Suprapubic skin (tissue), 4 donors: ENCODE results near the gene TBXAS1. TPM values are rescaled to one million over a fixed set of nuclear protein-coding genes. Genes with fewer than 3 reads are reported as not detected.

Experiments used
- DNase-seq, 2 donors: peaks; one replicate each; pipeline ENCODE4 v3.0.0-alpha.2; 2019; ENCODE audit warnings: low spot score in 2 of 2
- H3K27ac ChIP-seq: fragments of 200-600 bp; sonication (generic); one replicate; pipeline ENCODE4 v1.5.1; 2019
- H3K27me3 ChIP-seq: fragments of 200-600 bp; sonication (generic); one replicate; pipeline ENCODE4 v1.5.1; 2019
- H3K36me3 ChIP-seq: fragments of 200-600 bp; sonication (generic); one replicate; pipeline ENCODE4 v1.5.1; 2019
- H3K4me1 ChIP-seq: fragments of 200-600 bp; sonication (generic); one replicate; pipeline ENCODE4 v1.5.1; 2019
- H3K4me3 ChIP-seq: fragments of 200-600 bp; sonication (generic); one replicate; pipeline ENCODE4 v1.5.1; 2019; ENCODE audit warnings: mild to moderate bottlenecking
- H3K9me3 ChIP-seq: fragments of 200-600 bp; sonication (generic); one replicate; pipeline ENCODE4 v1.5.1; 2019
- EP300 ChIP-seq: sonication (generic); formaldehyde crosslinking; IDR thresholded peaks from one replicate; pipeline ENCODE4 v1.6.1; 2017; ENCODE audit warnings: antibody characterized with exemption
- POLR2A ChIP-seq, 2 donors: fragments of 450-650 bp; IDR thresholded peaks; one replicate each; pipeline ENCODE4 v1.6.1; 2017; ENCODE audit warnings: antibody characterized with exemption in 2 of 2, mild to moderate bottlenecking in 2 of 2, moderate library complexity in 2 of 2
- POLR2AphosphoS5 ChIP-seq, 3 donors: sonication (generic); formaldehyde crosslinking; IDR thresholded peaks; one replicate each; pipeline ENCODE4 v1.6.1; 2017; ENCODE audit warnings: antibody characterized with exemption in 3 of 3
- WGBS: methylation state at CpG from one replicate; pipeline ENCODE4 v1.1.5; 2018; 5-methylcytosine and 5-hydroxymethylcytosine counted together
- total RNA-seq, 4 donors: library from RNA; depleted of rRNA; stranded (reverse); fragments of >200 nt; gene quantifications; one replicate each; pipeline ENCODE4 v1.1.0, GENCODE V29; 2016
- TF ChIP-seq, protein P1 (sequence below), 2 donors: fragments of 200-600 bp in 1 of 2; fragments of 450-650 bp in 1 of 2; sonication (generic) in 1 of 2; IDR thresholded peaks; one replicate each; pipeline ENCODE4 v1.5.1; 2016 to 2019; ENCODE audit warnings: antibody characterized with exemption in 2 of 2, mild to moderate bottlenecking in 1 of 2, moderate library complexity in 1 of 2

TBXAS1 gene
- total RNA-seq, 4 donors from 2014 or later = 1.4 to 2.4 (median 2.1) TPM

DNA sequence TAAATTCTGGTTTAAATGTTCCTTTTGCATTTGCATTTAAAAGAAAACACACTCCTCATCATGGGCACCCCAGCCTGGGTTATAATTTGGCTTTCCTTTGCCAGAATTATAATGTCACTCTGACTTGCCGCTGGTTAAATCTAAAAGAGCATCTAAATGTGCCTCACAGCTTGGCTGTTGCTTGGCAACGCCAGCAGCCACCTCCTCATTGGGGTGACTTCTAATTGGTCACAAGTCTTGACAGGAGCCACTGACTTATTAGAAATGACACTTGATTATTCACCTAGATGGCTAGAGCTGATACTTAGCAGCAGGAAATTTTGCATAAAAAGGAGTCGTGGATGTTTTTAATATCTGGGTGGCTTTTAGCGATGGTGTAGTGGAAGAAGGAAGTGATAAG is 114.3 kb downstream of the TBXAS1 start:
- no peaks in the 10 kb centered on the region for H3K9me3 ChIP-seq
- no peak for TF ChIP-seq POLR2AphosphoS5 (IDR thresholded peaks at IDR 0.05)
- no peak for TF ChIP-seq EP300
- TF ChIP-seq, protein P1, sequence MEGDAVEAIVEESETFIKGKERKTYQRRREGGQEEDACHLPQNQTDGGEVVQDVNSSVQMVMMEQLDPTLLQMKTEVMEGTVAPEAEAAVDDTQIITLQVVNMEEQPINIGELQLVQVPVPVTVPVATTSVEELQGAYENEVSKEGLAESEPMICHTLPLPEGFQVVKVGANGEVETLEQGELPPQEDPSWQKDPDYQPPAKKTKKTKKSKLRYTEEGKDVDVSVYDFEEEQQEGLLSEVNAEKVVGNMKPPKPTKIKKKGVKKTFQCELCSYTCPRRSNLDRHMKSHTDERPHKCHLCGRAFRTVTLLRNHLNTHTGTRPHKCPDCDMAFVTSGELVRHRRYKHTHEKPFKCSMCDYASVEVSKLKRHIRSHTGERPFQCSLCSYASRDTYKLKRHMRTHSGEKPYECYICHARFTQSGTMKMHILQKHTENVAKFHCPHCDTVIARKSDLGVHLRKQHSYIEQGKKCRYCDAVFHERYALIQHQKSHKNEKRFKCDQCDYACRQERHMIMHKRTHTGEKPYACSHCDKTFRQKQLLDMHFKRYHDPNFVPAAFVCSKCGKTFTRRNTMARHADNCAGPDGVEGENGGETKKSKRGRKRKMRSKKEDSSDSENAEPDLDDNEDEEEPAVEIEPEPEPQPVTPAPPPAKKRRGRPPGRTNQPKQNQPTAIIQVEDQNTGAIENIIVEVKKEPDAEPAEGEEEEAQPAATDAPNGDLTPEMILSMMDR (IDR thresholded peaks at IDR 0.05) = no peak
- no peak for TF ChIP-seq POLR2A (IDR thresholded peaks at IDR 0.05)
- DNase-seq = no peak
- no peak overlapping the region for H3K4me3 ChIP-seq
- no peaks in the 10 kb centered on the region for H3K4me1 ChIP-seq
- no peak overlapping the region for H3K27ac ChIP-seq
- WGBS = 74% methylated on average over 4 of the region's 4 CpGs
- no peaks in the 10 kb centered on the region for H3K36me3 ChIP-seq
- no peaks in the 10 kb centered on the region for H3K27me3 ChIP-seq

DNA sequence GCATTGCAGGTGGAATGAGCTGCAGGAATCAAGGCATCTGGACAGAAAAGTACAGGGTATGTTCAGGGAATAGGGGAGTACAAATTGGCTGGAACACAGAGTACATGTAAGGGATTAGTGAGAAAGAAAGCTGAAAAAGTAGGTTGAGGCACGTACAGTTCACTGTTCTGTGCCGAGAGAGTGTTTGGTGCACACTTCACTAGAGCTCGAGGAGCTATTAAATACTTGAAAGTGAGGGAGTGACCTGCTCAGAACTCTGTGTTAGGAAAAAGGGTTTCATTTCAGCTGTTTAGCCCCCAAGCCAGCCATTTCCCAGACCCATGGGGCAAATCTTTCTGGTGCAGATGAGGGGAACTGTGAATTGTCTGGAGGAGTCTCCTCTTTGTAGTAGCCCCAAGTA is 115.2 kb downstream of the TBXAS1 start:
- Histone ChIP-seq H3K4me1 (no peaks in the 10 kb centered on the region), H3K27ac (no peak overlapping the region), H3K9me3 (no peaks in the 10 kb centered on the region), H3K27me3 (no peaks in the 10 kb centered on the region), H3K36me3 (no peaks in the 10 kb centered on the region), H3K4me3 (no peak overlapping the region)
- WGBS = 75% methylated on average over 3 of the region's 3 CpGs
- DNase-seq = no peak
- TF ChIP-seq, protein P1 (IDR thresholded peaks at IDR 0.05) = no peak
- TF ChIP-seq POLR2A (IDR thresholded peaks at IDR 0.05) (no peak), POLR2AphosphoS5 (IDR thresholded peaks at IDR 0.05) (no peak), EP300 (no peak)

DNA sequence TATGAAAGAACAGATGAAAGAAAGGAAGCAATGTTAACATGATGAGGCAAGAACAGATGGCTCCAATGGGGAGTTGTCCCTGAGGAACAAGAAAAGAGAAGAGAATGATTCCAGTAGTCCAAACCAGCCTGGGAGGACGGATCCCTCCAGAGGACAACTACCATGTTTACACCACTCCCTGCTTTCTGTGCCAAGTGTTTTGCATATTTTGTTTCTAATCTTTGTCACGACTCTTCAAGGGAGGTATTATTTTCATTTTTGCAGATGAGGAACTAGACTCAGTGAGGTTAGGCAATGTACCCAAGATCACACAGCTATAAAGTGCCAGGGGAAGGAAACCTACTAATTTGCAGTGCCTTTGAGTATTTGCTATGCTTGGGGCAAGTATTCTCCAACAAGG is 117.5 kb downstream of the TBXAS1 start:
- Histone ChIP-seq H3K36me3 (no peaks in the 10 kb centered on the region), H3K4me3 (no peak overlapping the region), H3K27me3 (no peaks in the 10 kb centered on the region), H3K9me3 (no peaks in the 10 kb centered on the region), H3K4me1 (no peaks in the 10 kb centered on the region), H3K27ac (no peak overlapping the region)
- TF ChIP-seq POLR2A (IDR thresholded peaks at IDR 0.05) (no peak), POLR2AphosphoS5 (IDR thresholded peaks at IDR 0.05) (no peak), EP300 (no peak)
- TF ChIP-seq, protein P1 (IDR thresholded peaks at IDR 0.05) = no peak
- WGBS = 46% methylated on average over 2 of the region's 2 CpGs
- no peak for DNase-seq

DNA sequence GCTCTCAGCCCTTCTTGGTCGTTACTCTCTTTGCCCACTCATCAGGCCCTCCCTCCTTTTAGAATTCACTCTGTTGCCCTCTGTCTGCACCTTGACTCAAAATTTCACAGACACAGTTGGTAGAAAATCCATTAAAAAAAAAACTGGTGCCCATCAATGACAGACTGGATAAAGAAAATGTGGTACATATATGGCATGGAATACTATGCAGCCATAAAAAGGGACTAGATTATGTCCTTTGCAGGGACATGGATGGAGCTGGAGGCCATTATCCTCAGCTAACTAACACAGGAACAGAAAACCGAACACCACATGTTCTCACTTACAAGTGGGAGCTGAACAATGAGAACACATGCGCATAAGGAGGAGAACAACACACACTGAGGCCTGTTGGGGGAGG is 118.0 kb downstream of the TBXAS1 start:
- no peak overlapping the region for H3K27ac ChIP-seq
- TF ChIP-seq POLR2AphosphoS5 (IDR thresholded peaks at IDR 0.05) (no peak), EP300 (no peak), POLR2A (IDR thresholded peaks at IDR 0.05) (no peak)
- TF ChIP-seq, protein P1 (IDR thresholded peaks at IDR 0.05) = no peak
- H3K9me3 ChIP-seq = no peaks in the 10 kb centered on the region
- no peaks in the 10 kb centered on the region for H3K36me3 ChIP-seq
- no peak for DNase-seq
- no peaks in the 10 kb centered on the region for H3K27me3 ChIP-seq
- no peaks in the 10 kb centered on the region for H3K4me1 ChIP-seq
- 80% methylated on average over 3 of the region's 3 CpGs for WGBS
- H3K4me3 ChIP-seq = no peak overlapping the region

DNA sequence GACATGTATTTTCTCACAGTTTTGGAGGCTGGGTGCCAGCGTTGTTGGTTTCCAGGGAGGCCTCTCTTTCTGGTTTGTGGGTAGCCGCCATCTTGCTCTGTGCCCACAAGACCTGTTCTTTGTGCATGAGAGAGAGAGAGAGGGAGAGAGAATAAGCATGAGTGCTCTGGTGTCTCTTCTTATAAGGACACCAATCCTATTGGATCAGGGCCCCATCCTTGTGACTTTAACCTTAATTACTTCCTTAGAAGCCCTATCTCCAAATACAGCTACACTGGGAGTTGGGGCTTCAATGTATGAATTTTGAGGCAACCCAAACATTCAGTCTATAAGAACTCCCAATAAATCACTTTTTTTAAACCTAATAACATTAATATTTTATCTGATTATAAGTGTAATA is 119.1 kb downstream of the TBXAS1 start:
- H3K36me3 ChIP-seq = no peaks in the 10 kb centered on the region
- WGBS = 94% methylated on average over 2 of the region's 2 CpGs

More for the DNA sequence above, 119.1 kb downstream of the TBXAS1 start:
- Histone ChIP-seq H3K27ac (no peak overlapping the region), H3K9me3 (no peaks in the 10 kb centered on the region), H3K4me1 (no peaks in the 10 kb centered on the region), H3K27me3 (no peaks in the 10 kb centered on the region), H3K4me3 (no peak overlapping the region)
- no peak for TF ChIP-seq POLR2A (IDR thresholded peaks at IDR 0.05)
- no peak for TF ChIP-seq EP300
- no peak for TF ChIP-seq POLR2AphosphoS5 (IDR thresholded peaks at IDR 0.05)
- TF ChIP-seq, protein P1 (IDR thresholded peaks at IDR 0.05) = no peak
- DNase-seq = no peak
